ENCODE measurements around the gene TEKT2. TPM values are rescaled to one million over a fixed set of nuclear protein-coding genes. Genes with fewer than 3 reads are reported as not detected.
A peak's percentile ranks its signal among the peaks of the same experiment; 100 is the strongest.

Gene TEKT2
- total and polyA plus RNA-seq, 2 donors (not counting 3 experiments of a cell fraction or from before 2014, with no cell fraction given), result 0.38 to 0.61 TPM

DNA sequence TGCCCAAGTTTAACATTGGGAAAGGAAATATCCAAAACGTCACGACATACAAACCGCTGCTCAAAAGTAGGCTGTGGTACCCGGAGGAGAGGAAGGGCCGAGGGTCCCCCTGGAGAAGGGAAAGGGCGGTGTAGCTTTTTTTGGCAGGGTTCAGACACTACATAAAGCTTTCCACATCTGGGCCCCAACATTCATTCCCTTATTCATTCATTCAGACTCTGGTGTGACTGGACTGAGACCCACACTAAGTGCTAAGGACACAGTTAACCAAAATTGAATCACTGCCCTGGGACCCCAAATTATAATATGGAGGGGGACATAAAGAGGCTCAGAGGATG lies 51.4 kb downstream of the TEKT2 start:
- no peak overlapping the region for H3K9ac ChIP-seq (replicated peaks; ENCODE audit: extremely low read depth, insufficient read depth, low read length)
- peaks cover 42% of the 10 kb centered on the region for H3K4me1 ChIP-seq (ENCODE audit: control insufficient read depth, extremely low read depth, insufficient read depth, low read length)
- no peaks in the 10 kb centered on the region for H3K27me3 ChIP-seq (ENCODE audit: control insufficient read depth in 2 of 2, insufficient read depth in 2 of 2, low read length in 2 of 2)
- no TSS peak for BruUV-seq (replicated peaks)
- H4K20me1 ChIP-seq (replicated peaks; ENCODE audit: control insufficient read depth, extremely low read depth, insufficient read depth, low read length), result no peaks in the 10 kb centered on the region
- peaks cover 4 to 11% of the 10 kb centered on the region in 2 experiments for H3K36me3 ChIP-seq (ENCODE audit: control insufficient read depth in 2 of 2, extremely low read depth in 1 of 2, insufficient read depth in 2 of 2, low read length in 2 of 2)
- FAIRE-seq (peak; percentile 8), DNase-seq (ENCODE audit: low read depth, low spot score) (no peak)
- no peak overlapping the region for H3K4me3 ChIP-seq (replicated peaks in 1 of 3; ENCODE audit: insufficient read depth in 1 of 3, low read depth in 1 of 3, low read length in 3 of 3)
- dilution Hi-C loops (cut with MboI; ENCODE audit: extremely low pct_ligation_motif_present, low sequenced_read_pairs), result no loop called here
- no peaks in the 10 kb centered on the region for H3K9me1 ChIP-seq (replicated peaks; ENCODE audit: control insufficient read depth, extremely low read depth, insufficient read depth, low read length)
- peak overlapping the region; percentile 95 for H3K27ac ChIP-seq (ENCODE audit: insufficient read depth, low read depth, low read length)
- no peak for TF ChIP-seq POLR2AphosphoS5 (IDR thresholded peaks at IDR 0.05; ENCODE audit: insufficient read depth, low read depth, low read length)
- TF ChIP-seq MYC (IDR thresholded peaks at IDR 0.05; ENCODE audit: low read depth, low read length), result no peak
- no peak for TF ChIP-seq FOS (IDR thresholded peaks at IDR 0.05; ENCODE audit: borderline replicate concordance, insufficient read depth, low read length)
- TF ChIP-seq GATA2 (IDR thresholded peaks at IDR 0.05; ENCODE audit: insufficient read depth, insufficient read length, low read depth, low read length), result no peak
- TF ChIP-seq EZH2 (IDR thresholded peaks at IDR 0.05; ENCODE audit: borderline replicate concordance, low read depth, low read length, severe bottlenecking), result no peak
- H3K9me3 ChIP-seq (replicated peaks; ENCODE audit: control insufficient read depth, insufficient read depth, low read length), result no peaks in the 10 kb centered on the region
- peaks cover 3% of the 10 kb centered on the region for H3K79me2 ChIP-seq (ENCODE audit: control insufficient read depth, insufficient read depth, low read length)
- ChIA-PET CTCF (interaction anchor here (0.6 to 5.7 kb wide), 35 partner anchors 10 to 285 kb away, joined by 3 to 233 read pairs (median 5); partner anchors contain the start of genes AGO1, AGO3, SH3D21 and THRAP3), POLR2A (interaction anchor here (1.4 kb wide), 1 partner anchor 14 kb away, joined by 5 read pairs; the partner anchor contains the start of gene TRAPPC3)
- intact Hi-C loops (cut with micrococcal nuclease), result no loop called here
- H3K4me2 ChIP-seq (ENCODE audit: insufficient read depth, low read length), result peak overlapping the region; percentile 0
- no peak overlapping the region for H2AFZ ChIP-seq (ENCODE audit: low read depth, low read length)

DNA sequence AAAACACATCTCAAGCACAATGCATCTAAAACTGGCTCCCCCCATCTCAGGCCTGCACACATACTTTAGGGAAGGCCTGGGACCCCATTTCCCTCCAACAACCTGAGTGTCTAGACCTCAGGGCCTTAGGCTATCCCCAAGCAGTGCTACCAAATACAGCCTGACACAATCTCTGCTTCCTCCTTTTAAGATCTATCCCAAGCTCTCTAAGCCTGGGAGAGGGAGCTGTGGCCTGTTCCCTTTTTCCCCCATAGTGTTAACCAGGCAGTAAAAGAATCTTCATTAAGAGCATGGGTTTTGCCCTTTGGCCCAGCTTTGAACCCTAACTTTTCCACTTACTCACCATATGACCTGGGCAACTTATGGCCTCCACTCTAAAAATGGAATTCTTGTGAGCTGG lies 51.9 kb downstream of the TEKT2 start:
- CTCF ChIA-PET, result interaction anchor here (0.9 to 5.7 kb wide), 19 partner anchors 9 to 278 kb away, joined by 3 to 233 read pairs (median 8); partner anchors contain the start of genes SH3D21 and TRAPPC3
- H3K9ac ChIP-seq (replicated peaks; ENCODE audit: extremely low read depth, insufficient read depth, low read length), result no peak overlapping the region
- DNase-seq (ENCODE audit: low read depth, low spot score) (no peak), FAIRE-seq (peak; percentile 50)
- no peaks in the 10 kb centered on the region for H3K9me1 ChIP-seq (replicated peaks; ENCODE audit: control insufficient read depth, extremely low read depth, insufficient read depth, low read length)
- no peak overlapping the region for H2AFZ ChIP-seq (ENCODE audit: low read depth, low read length)
- no peaks in the 10 kb centered on the region for H4K20me1 ChIP-seq (replicated peaks; ENCODE audit: control insufficient read depth, extremely low read depth, insufficient read depth, low read length)
- dilution Hi-C loops (cut with MboI; ENCODE audit: extremely low pct_ligation_motif_present, low sequenced_read_pairs), result no loop called here
- POLR2A ChIA-PET, result interaction anchor here (0.9 to 1.4 kb wide), 2 partner anchors 14 kb away, joined by 3 to 5 read pairs; partner anchors contain the start of gene TRAPPC3
- peaks cover 46% of the 10 kb centered on the region for H3K4me1 ChIP-seq (ENCODE audit: control insufficient read depth, extremely low read depth, insufficient read depth, low read length)
- H3K4me3 ChIP-seq (replicated peaks in 1 of 3; ENCODE audit: insufficient read depth in 1 of 3, low read depth in 1 of 3, low read length in 3 of 3), result no peak overlapping the region
- peaks cover 7% of the 10 kb centered on the region for H3K79me2 ChIP-seq (ENCODE audit: control insufficient read depth, insufficient read depth, low read length)
- H3K4me2 ChIP-seq (ENCODE audit: insufficient read depth, low read length), result no peak overlapping the region
- H3K27me3 ChIP-seq (ENCODE audit: control insufficient read depth in 2 of 2, insufficient read depth in 2 of 2, low read length in 2 of 2), result no peaks in the 10 kb centered on the region
- H3K36me3 ChIP-seq (ENCODE audit: control insufficient read depth in 2 of 2, extremely low read depth in 1 of 2, insufficient read depth in 2 of 2, low read length in 2 of 2), result peaks cover 4 to 11% of the 10 kb centered on the region in 2 experiments
- BruUV-seq (replicated peaks), result no TSS peak
- intact Hi-C loops (cut with micrococcal nuclease), result loop anchor here (1.0 kb wide), 3 partner anchors 14 to 53 kb away; partner anchors contain the start of gene TRAPPC3
- H3K9me3 ChIP-seq (replicated peaks; ENCODE audit: control insufficient read depth, insufficient read depth, low read length), result no peaks in the 10 kb centered on the region
- TF ChIP-seq POLR2AphosphoS5 (IDR thresholded peaks at IDR 0.05; ENCODE audit: insufficient read depth, low read depth, low read length) (no peak), FOS (IDR thresholded peaks at IDR 0.05; ENCODE audit: borderline replicate concordance, insufficient read depth, low read length) (no peak), GATA2 (IDR thresholded peaks at IDR 0.05; ENCODE audit: insufficient read depth, insufficient read length, low read depth, low read length) (no peak), POLR2A (IDR thresholded peaks at IDR 0.05; ENCODE audit: low read depth, low read length) (no peak), EZH2 (IDR thresholded peaks at IDR 0.05; ENCODE audit: borderline replicate concordance, low read depth, low read length, severe bottlenecking) (no peak), MYC (IDR thresholded peaks at IDR 0.05; ENCODE audit: low read depth, low read length) (no peak), JUN (IDR thresholded peaks at IDR 0.05; ENCODE audit: borderline replicate concordance, insufficient read depth, insufficient read length, low read depth) (no peak)
- TF ChIP-seq, protein P1, sequence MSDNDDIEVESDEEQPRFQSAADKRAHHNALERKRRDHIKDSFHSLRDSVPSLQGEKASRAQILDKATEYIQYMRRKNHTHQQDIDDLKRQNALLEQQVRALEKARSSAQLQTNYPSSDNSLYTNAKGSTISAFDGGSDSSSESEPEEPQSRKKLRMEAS (IDR thresholded peaks at IDR 0.05; ENCODE audit: insufficient read depth, insufficient read length), result no peak
- TF ChIP-seq, protein P2, sequence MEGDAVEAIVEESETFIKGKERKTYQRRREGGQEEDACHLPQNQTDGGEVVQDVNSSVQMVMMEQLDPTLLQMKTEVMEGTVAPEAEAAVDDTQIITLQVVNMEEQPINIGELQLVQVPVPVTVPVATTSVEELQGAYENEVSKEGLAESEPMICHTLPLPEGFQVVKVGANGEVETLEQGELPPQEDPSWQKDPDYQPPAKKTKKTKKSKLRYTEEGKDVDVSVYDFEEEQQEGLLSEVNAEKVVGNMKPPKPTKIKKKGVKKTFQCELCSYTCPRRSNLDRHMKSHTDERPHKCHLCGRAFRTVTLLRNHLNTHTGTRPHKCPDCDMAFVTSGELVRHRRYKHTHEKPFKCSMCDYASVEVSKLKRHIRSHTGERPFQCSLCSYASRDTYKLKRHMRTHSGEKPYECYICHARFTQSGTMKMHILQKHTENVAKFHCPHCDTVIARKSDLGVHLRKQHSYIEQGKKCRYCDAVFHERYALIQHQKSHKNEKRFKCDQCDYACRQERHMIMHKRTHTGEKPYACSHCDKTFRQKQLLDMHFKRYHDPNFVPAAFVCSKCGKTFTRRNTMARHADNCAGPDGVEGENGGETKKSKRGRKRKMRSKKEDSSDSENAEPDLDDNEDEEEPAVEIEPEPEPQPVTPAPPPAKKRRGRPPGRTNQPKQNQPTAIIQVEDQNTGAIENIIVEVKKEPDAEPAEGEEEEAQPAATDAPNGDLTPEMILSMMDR (IDR thresholded peaks at IDR 0.05; ENCODE audit: extremely low read depth in 1 of 2, insufficient read depth in 1 of 2, low read depth in 1 of 2, low read length in 2 of 2), result no peak
- H3K27ac ChIP-seq (ENCODE audit: insufficient read depth, low read depth, low read length), result peak overlapping the region; percentile 95
